ENCODE data around the gene LBR.
A peak's percentile ranks its signal among the peaks of the same experiment; 100 is the strongest.
"Not testable (repeated sequence)": the region's sequence is repeated elsewhere in the genome, so short reads cannot be mapped to it uniquely, and the experiment has no call there.

Gene LBR

GRCh38 chr1:225427235-225428067 is at the start of gene LBR:
TSS of gene LBR (minus strand) at chr1:225428038. CDS start at chr1:225424075, 3,963 bp downstream.
- DNase-seq = no peak

GRCh38 chr1:225477296-225477911 is 49.6 kb upstream of the LBR start:
- no peak for DNase-seq

GRCh38 chr1:225476538-225476988 is 48.7 kb upstream of the LBR start:
- DNase-seq = no peak

DNA sequence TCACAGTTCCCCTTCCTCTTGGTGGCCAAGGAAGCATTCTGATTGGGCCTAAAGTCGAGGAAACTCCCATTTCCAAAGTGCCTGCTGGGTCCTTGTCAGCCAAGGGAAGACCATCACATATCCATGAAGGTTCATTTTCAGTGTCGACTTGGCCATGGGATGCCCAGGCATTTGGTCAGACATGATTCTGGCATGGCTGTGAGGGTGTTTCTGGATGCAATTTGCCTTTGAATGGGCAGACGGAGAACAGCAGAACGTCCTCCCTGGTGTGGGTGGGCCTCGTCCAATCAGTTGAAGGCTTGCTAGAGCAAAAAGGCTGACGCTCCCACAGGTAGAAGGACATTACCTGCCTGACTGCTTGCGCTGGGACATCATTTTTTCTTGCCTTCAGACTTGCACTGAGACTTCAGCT is 48.3 kb upstream of the LBR start:
- DNase-seq = no peak

- DNase-seq = peak in 1 of 2 experiments; percentile 23
Observed at GRCh38 chr1:225474986-225475820, 47.4 kb upstream of the LBR start.

GRCh38 chr1:225474439-225474985 is 46.7 kb upstream of the LBR start:
- DNase-seq = no peak

- not testable (repeated sequence) for DNase-seq
Observed at GRCh38 chr1:225473676-225474438, 46.0 kb upstream of the LBR start.

DNA sequence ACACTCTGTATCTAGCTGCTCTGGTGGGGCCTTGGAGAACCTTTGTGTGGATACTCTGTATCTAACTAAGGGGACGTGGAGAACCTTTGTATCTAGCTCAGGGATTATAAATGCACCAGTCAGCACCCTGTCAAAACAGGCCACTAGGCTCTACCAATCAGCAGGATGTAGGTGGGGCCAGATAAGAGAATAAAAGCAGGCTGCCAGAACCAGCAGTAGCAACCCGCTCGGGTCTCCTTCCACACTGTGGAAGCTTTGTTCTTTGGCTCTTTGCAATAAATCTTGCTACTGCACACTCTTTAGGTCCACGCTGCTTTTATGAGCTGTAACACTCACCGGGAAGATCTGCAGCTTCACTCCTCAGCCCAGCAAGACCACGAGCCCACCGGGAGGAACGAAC is 45.4 kb upstream of the LBR start:
- DNase-seq = not testable (repeated sequence)

- no peak for DNase-seq
Observed at GRCh38 chr1:225471453-225472301, 43.8 kb upstream of the LBR start.

DNA sequence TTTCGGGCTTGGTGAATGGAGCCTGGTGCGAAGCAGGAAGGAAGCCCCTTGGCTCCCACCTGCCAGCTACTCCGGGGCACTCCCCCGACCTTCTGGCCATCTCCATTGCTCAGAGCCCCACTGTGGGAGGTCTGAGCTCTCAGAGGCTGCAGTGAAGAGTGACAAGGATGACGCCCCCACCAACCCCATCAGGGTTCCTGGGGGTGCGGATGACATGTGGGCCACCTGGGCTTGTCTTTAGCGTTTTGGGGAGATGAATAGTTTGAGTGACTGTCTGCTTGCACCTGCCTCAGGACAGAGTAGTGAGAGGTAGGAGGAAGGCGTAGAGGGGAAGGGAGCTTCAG is 43.2 kb upstream of the LBR start:
- no peak for DNase-seq

GRCh38 chr1:225470211-225471108 is 42.6 kb upstream of the LBR start:
- no peak for DNase-seq

GRCh38 chr1:225469051-225469450 is 41.2 kb upstream of the LBR start:
- DNase-seq = no peak

- DNase-seq = no peak
Observed at GRCh38 chr1:225468270-225469020, 40.6 kb upstream of the LBR start.

DNA sequence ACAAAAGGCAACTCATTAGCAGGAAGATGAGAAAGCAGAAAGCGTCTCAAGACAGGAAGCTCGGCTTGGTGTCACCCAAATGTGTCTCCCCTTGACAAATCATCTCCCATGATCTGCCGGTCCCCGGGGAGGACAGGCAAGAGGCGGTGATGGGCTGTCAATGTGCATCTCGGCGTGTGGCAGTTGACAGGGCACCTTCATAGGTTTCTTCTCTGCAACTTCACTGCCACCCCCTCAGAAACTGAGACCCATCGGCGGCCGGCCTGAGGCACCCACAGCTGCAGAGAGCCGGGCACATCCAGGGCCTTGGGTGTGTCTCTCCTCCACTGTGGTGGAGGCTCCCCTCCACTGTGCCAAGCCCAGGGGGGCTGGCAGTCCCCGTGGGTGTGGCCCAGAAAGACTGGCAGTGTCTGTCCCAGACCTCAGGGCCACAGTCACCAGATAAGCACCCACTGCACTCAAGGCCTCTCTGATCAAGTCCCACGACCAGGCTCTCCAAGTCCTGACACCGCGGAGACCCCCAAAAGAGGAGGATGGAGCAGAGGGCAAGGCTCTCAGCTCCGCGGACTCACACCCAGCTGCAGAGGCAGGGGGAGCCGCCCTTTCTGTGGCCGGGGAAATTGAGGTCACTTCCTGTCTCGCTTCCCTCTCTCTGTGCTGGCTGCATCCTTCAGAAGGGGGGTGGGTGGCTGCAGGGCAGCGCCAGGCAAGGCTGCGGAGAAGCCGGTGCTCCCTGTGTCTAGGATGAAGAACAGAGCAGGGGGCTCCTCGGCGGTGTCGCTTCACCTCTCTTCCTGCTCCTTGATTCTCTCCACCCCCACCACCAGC is 39.6 kb upstream of the LBR start:
- DNase-seq = no peak

GRCh38 chr1:225466848-225467192 is 39.0 kb upstream of the LBR start:
- DNase-seq = no peak

GRCh38 chr1:225465793-225466517 is 38.1 kb upstream of the LBR start:
- no peak for DNase-seq

GRCh38 chr1:225464851-225465792 is 37.3 kb upstream of the LBR start:
- DNase-seq = no peak
